ENCODE measurements around the gene PLCXD1. TPM values are rescaled to one million over a fixed set of nuclear protein-coding genes. Genes with fewer than 3 reads are reported as not detected.

The PLCXD1 gene
- polyA plus RNA-seq, 1 donor from 2014 or later, result 30.1 TPM

DNA sequence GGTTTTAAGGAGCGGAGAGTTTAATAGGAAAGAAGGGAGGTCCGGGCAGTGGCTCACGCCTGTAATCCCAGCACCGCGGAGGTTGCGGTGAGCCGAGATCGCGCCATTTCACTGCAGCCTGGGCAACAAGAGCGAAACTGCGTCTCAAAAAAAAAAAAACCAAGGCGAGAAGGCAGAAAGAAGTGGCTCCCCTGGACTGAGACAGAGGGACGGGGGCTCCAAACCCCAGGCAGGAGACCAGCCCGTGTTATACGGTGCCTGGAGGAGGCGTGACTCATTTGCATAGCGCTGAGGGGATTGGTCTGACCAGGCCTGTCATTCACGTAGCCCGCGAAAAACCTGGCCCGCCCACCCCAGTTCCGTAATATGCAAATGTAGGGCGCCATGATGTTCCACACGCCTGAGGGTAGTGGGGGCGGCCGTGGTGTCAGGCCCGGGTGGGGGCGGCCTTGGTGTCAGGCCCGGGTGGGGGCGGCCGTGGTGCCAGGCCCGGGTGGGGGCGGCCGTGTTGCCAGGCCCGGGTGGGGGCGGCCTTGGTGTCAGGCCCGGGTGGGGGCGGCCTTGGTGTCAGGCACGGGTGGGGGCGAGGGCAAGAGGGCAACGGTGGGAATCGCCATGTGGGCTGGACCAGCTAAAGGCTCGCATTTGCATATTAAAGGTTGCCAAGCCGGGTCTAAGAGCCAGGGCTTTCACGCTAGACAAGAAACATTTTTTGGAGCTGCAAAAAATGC lies 2.1 kb downstream of the PLCXD1 start:
- H3K9me3 ChIP-seq (ENCODE audit: low read length), result no peaks in the 10 kb centered on the region
- peak overlapping the region; percentile 73 for H3K4me3 ChIP-seq (ENCODE audit: low read length)
- H3K9me2 ChIP-seq (ENCODE audit: insufficient read depth, low read length), result no peaks in the 10 kb centered on the region
- H2AFZ ChIP-seq (ENCODE audit: low read depth, low read length), result peak overlapping the region; percentile 45
- no peaks in the 10 kb centered on the region for H3K27me3 ChIP-seq (ENCODE audit: insufficient read depth, low read depth, low read length)
- TF ChIP-seq RAD21 (conservative IDR thresholded peaks at IDR 0.05) (no peak), SMC3 (conservative IDR thresholded peaks at IDR 0.05; ENCODE audit: poor library complexity) (peak; percentile 26), POLR2AphosphoS5 (IDR thresholded peaks at IDR 0.05) (peak; percentile 23), MXI1 (conservative IDR thresholded peaks at IDR 0.05; ENCODE audit: poor library complexity, severe bottlenecking) (peak; percentile 83)
- no peaks in the 10 kb centered on the region for H4K20me1 ChIP-seq (ENCODE audit: insufficient read depth)
- H3K4me2 ChIP-seq (ENCODE audit: low read length), result peak overlapping the region; percentile 30
- H3K27ac ChIP-seq (ENCODE audit: low read length), result peak overlapping the region; percentile 60
- peaks cover 9% of the 10 kb centered on the region for H3K36me3 ChIP-seq (ENCODE audit: insufficient read depth, low read length)
- peaks cover 2% of the 10 kb centered on the region for H3K79me2 ChIP-seq (replicated peaks; ENCODE audit: insufficient read depth, low read length)
- H3F3A ChIP-seq (ENCODE audit: insufficient read depth, low read length, poor library complexity, severe bottlenecking), result no peaks in the 10 kb centered on the region
- H3K9ac ChIP-seq (ENCODE audit: low read length), result peak overlapping the region; percentile 69

DNA sequence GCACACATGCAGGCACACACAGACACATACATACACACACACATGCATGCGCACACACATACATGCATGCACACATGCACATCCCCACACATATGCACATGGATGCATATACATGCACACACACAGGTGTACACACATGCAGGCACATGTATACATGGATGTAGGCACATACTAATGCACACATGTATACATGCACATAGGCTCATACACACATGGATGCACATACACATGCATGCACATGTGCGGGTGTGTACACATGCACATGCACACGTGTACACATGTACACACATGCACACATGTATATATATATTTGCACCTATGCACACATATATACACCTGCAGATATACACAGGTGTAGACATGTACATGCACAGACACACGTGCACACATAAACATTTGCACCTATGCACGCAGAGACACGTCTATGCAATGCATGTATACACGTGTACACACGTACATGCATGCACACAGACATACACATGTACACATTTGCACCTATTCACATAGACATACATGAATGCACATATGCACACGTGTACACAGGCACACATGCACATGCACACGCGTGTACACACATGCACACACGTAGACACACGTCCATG lies 4.0 kb downstream of the PLCXD1 start:
- Histone ChIP-seq H3K79me2 (replicated peaks; ENCODE audit: insufficient read depth, low read length) (peaks cover 2% of the 10 kb centered on the region), H3K9me2 (ENCODE audit: insufficient read depth, low read length) (no peaks in the 10 kb centered on the region), H3K9me3 (ENCODE audit: low read length) (no peaks in the 10 kb centered on the region), H3K27ac (ENCODE audit: low read length) (no peak overlapping the region), H3F3A (ENCODE audit: insufficient read depth, low read length, poor library complexity, severe bottlenecking) (no peaks in the 10 kb centered on the region), H4K20me1 (ENCODE audit: insufficient read depth) (no peaks in the 10 kb centered on the region), H3K27me3 (ENCODE audit: insufficient read depth, low read depth, low read length) (no peaks in the 10 kb centered on the region), H3K4me3 (ENCODE audit: low read length) (no peak overlapping the region), H3K9ac (ENCODE audit: low read length) (no peak overlapping the region), H2AFZ (ENCODE audit: low read depth, low read length) (no peak overlapping the region), H3K36me3 (ENCODE audit: insufficient read depth, low read length) (peaks cover 9% of the 10 kb centered on the region), H3K4me2 (ENCODE audit: low read length) (no peak overlapping the region)
- no peak for TF ChIP-seq POLR2AphosphoS5 (IDR thresholded peaks at IDR 0.05)
- no peak for TF ChIP-seq REST (IDR thresholded peaks at IDR 0.05; ENCODE audit: borderline replicate concordance)
- no peak for TF ChIP-seq SMC3 (conservative IDR thresholded peaks at IDR 0.05; ENCODE audit: poor library complexity)
- TF ChIP-seq RAD21 (conservative IDR thresholded peaks at IDR 0.05), result no peak
- no peak for TF ChIP-seq TAF1 (IDR thresholded peaks at IDR 0.05; ENCODE audit: low read depth)
- TF ChIP-seq CTCF (IDR thresholded peaks at IDR 0.05; ENCODE audit: poor library complexity, severe bottlenecking), result no peak
- no peak for TF ChIP-seq EP300 (conservative IDR thresholded peaks at IDR 0.05; ENCODE audit: poor library complexity, severe bottlenecking)
- TF ChIP-seq EZH2 (IDR thresholded peaks at IDR 0.05; ENCODE audit: borderline replicate concordance, insufficient read depth, low read length, poor library complexity, severe bottlenecking), result no peak
- TF ChIP-seq MXI1 (conservative IDR thresholded peaks at IDR 0.05; ENCODE audit: poor library complexity, severe bottlenecking), result no peak

All from neural cell (in vitro differentiated cells).